AG04450 (cell line): Measurements from ENCODE around the gene PPARG. TPM values are rescaled to one million over a fixed set of nuclear protein-coding genes. Genes with fewer than 3 reads are reported as not detected.

ENCODE experiments used
- CTCF ChIA-PET: fragments of 300-600, 350-600 bp; formaldehyde crosslinking; extraction: SDS; loops from one replicate; lab custom pipeline; 2022; ENCODE audit warnings: antibody characterized with exemption, inconsistent platforms; lab: Charles Lee
- POLR2A ChIA-PET: fragments of 350-600 bp; formaldehyde crosslinking; extraction: SDS; loops from one replicate; lab custom pipeline; 2021; ENCODE audit warnings: antibody characterized with exemption, inconsistent platforms; lab: Yijun Ruan, JAX
- DNase-seq: peaks from one replicate; pipeline ENCODE4 v3.0.0-alpha.2; 2011; ENCODE audit warnings: low read depth, low spot score
- H3K27ac ChIP-seq: one replicate; pipeline ENCODE4 v1.5.1; 2012; ENCODE audit warnings: low read depth, low read length, control low read depth
- H3K27me3 ChIP-seq: one replicate; pipeline ENCODE4 v1.6.0; 2012; ENCODE audit warnings: low read length; ENCODE audit not compliant: control insufficient read depth, insufficient read depth
- H3K4me3 ChIP-seq: 2 replicates; pipeline ENCODE4 v1.5.1; 2011; ENCODE audit warnings: mild to moderate bottlenecking, low read depth, low read length, control low read depth
- H3K9me3 ChIP-seq: 2 replicates; pipeline ENCODE4 v1.5.1; 2012; ENCODE audit warnings: low read length; ENCODE audit not compliant: control insufficient read depth, insufficient read depth
- polyA plus RNA-seq: library from polyadenylated mRNA; depleted of rRNA; stranded (reverse); fragments of >200 nt; gene quantifications from 2 replicates; pipeline ENCODE4 v1.2.3, GENCODE V29; 2011
- TF ChIP-seq, protein P1 (sequence below): IDR thresholded peaks from 2 replicates; pipeline ENCODE4 v1.5.1; 2011; ENCODE audit warnings: low read depth, low read length, control low read depth, inconsistent platforms

Gene PPARG
- polyA plus RNA-seq, 1 experiment, result 33.8 TPM

DNA sequence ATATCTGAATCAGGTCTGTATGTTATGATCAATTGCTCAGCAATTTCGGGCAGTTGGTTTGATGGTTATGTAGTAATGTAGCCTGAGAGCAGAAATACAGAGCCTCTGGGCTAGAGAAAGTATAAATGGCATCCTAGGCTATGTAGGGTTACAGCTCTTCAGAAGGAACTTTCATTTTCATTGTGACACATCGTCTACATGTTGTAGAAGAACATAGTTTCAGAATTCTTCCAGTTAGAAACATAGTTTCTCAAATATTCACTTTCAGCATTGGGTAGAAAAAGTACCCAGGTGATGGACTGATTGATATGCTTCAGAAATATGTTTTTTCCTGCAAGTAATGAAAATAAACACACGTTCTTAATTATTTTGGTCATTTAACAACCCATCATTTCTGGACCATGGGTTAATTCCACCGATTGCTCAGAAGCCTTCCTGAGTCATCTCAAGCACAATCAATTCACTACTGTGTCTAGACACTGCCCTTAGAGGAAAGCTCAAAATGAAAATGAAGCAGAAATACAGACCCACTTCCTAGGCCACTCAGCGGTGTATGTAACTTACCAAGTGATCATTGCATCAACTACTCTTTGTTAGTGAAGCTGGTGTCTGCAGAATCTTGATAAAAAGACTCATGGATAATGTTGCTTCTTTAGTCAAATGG lies 106.6 kb downstream of the PPARG start:
- Histone ChIP-seq H3K27me3 (no peaks in the 10 kb centered on the region), H3K9me3 (no peaks in the 10 kb centered on the region), H3K4me3 (no peak overlapping the region), H3K27ac (no peak overlapping the region)
- ChIA-PET CTCF (interaction anchor here (1.1 to 1.4 kb wide), 2 partner anchors 256 to 260 kb away, joined by 4 read pairs; no protein-coding TSS in a partner anchor), POLR2A (no interaction called here)
- no peak for DNase-seq
- TF ChIP-seq, protein P1, sequence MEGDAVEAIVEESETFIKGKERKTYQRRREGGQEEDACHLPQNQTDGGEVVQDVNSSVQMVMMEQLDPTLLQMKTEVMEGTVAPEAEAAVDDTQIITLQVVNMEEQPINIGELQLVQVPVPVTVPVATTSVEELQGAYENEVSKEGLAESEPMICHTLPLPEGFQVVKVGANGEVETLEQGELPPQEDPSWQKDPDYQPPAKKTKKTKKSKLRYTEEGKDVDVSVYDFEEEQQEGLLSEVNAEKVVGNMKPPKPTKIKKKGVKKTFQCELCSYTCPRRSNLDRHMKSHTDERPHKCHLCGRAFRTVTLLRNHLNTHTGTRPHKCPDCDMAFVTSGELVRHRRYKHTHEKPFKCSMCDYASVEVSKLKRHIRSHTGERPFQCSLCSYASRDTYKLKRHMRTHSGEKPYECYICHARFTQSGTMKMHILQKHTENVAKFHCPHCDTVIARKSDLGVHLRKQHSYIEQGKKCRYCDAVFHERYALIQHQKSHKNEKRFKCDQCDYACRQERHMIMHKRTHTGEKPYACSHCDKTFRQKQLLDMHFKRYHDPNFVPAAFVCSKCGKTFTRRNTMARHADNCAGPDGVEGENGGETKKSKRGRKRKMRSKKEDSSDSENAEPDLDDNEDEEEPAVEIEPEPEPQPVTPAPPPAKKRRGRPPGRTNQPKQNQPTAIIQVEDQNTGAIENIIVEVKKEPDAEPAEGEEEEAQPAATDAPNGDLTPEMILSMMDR, result no peak

DNA sequence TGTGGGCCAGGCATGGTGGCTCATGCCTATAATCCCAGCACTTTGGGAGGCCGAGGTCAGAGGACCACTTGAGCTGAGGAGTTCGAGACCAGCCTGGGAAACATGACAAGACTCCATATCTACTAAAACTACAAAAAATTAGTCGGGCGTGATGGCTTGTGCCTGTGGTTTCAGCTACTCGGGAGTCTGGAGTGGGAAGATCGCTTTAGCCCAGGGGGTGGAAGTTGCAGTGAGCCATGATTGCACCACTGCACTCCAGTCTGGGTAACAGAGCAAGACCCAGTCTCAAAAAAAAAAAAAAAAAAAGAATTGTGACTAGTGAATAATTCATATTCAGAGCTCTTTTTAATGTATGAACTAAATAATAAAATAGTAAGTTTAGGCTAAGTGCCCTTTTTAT lies 107.6 kb downstream of the PPARG start:
- CTCF ChIA-PET, result interaction anchor here (1.1 to 1.4 kb wide), 2 partner anchors 257 to 261 kb away, joined by 4 read pairs; no protein-coding TSS in a partner anchor
- no peak for DNase-seq
- TF ChIP-seq, protein P1, result no peak
- no peaks in the 10 kb centered on the region for H3K9me3 ChIP-seq
- POLR2A ChIA-PET, result no interaction called here
- H3K4me3 ChIP-seq, result no peak overlapping the region
- H3K27me3 ChIP-seq, result no peaks in the 10 kb centered on the region
- no peak overlapping the region for H3K27ac ChIP-seq

DNA sequence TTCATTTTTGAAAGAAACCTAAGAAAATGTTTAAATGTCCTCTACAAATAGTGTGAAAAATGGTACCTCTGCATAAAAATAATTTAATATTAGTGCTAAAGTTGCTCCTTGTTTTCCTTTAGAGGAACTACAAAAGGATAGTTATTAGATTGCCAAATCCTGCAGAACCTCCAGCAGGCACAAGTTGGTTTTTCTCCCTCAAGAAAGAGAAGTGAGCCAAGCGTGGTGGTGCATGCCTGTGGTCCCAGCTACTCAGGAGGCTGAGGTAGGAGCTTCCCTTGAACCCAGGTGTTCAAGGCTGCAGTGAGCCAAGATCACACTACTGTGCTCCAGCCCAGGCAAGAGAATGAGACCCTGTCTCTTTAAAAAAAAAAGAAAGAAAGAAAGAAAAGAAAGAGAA lies 110.4 kb downstream of the PPARG start:
- TF ChIP-seq, protein P1, result no peak
- no peaks in the 10 kb centered on the region for H3K9me3 ChIP-seq
- no peak overlapping the region for H3K27ac ChIP-seq
- CTCF ChIA-PET, result no interaction called here
- H3K4me3 ChIP-seq, result no peak overlapping the region
- H3K27me3 ChIP-seq, result no peaks in the 10 kb centered on the region
- POLR2A ChIA-PET, result no interaction called here
- DNase-seq, result no peak

DNA sequence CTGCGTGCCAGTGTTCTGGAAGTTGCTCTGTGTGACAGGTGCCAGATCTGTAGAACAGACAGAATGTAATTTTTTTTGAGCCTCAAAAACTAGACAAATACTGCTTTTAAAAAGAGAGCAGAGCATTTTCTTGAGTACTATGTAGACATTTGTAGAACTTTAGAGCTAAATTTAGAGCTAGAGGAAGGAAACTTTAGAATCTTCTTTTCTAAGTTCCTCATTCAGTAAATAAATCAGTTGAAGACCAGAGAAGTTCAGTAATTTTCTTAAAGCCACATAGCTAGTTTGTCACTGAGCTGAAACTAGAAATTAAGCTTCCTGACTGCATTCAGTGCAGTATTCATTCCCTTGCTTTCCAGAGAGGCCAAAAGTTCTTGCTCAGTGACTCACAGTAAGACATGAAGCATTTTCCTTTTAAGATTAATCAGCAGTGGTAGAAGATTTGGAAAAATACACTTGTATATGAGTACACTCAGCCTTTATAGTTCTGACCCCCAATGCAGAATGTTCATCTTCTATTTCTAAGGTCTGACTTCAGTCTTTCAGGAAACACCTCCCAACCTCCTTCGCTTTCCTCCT lies 111.8 kb downstream of the PPARG start:
- peak; percentile 32 for DNase-seq
- Histone ChIP-seq H3K27me3 (no peaks in the 10 kb centered on the region), H3K27ac (no peak overlapping the region), H3K9me3 (no peaks in the 10 kb centered on the region), H3K4me3 (no peak overlapping the region)
- TF ChIP-seq, protein P1, result no peak
- ChIA-PET CTCF (interaction anchor here (1.0 to 1.3 kb wide), 2 partner anchors 59 to 262 kb away, joined by 3 to 4 read pairs; no protein-coding TSS in a partner anchor), POLR2A (interaction anchor here (0.9 kb wide), 1 partner anchor 30 kb away, joined by 3 read pairs; no protein-coding TSS in a partner anchor)

DNA sequence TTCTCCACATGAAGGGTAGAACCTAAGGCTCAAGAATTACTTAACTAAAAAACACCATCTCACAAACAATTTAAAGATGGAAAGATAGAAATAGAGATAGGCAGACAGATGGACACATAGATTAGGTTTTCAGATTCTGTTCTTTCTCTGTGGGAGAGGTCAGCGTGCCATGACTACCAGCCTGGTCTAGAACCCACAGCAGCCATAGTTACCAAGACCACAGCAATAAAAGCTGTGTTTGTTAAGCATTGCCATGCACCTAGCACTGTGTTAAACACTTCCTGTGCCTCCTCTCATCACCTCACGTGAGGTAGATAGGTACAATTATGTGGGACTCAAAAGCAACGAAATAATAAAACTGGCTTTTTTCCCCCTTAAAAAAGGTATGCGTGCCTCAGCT lies 112.3 kb downstream of the PPARG start:
- no peak for DNase-seq
- Histone ChIP-seq H3K4me3 (no peak overlapping the region), H3K27me3 (no peaks in the 10 kb centered on the region), H3K9me3 (no peaks in the 10 kb centered on the region), H3K27ac (no peak overlapping the region)
- CTCF ChIA-PET, result interaction anchor here (1.0 to 1.3 kb wide), 2 partner anchors 58 to 263 kb away, joined by 3 to 4 read pairs; no protein-coding TSS in a partner anchor
- TF ChIP-seq, protein P1, result no peak
- POLR2A ChIA-PET, result interaction anchor here (0.9 kb wide), 1 partner anchor 29 kb away, joined by 3 read pairs; no protein-coding TSS in a partner anchor
